ENCODE results near the gene GCSAM.

GCSAM gene

GRCh38 chr3:112132975-112133448, at the start of gene GCSAM:
TSS of gene GCSAM (minus strand) at chr3:112133248. CDS start at chr3:112133120, 128 bp downstream.
- peak; percentile 9 for DNase-seq (ENCODE audit: low read depth, low spot score)

GRCh38 chr3:112175646-112176045, 42.6 kb upstream of the GCSAM start:
- no peak for DNase-seq (ENCODE audit: low read depth, low spot score)

- no peak for DNase-seq (ENCODE audit: low read depth, low spot score)
Observed at GRCh38 chr3:112175037-112175436, 42.0 kb upstream of the GCSAM start.

GRCh38 chr3:112171144-112171543, 38.1 kb upstream of the GCSAM start:
- DNase-seq (ENCODE audit: low read depth, low spot score), result no peak

GRCh38 chr3:112170046-112170445, 37.0 kb upstream of the GCSAM start:
- DNase-seq (ENCODE audit: low read depth, low spot score), result no peak

GRCh38 chr3:112167758-112168157, 34.7 kb upstream of the GCSAM start:
- DNase-seq (ENCODE audit: low read depth, low spot score), result no peak

- no peak for DNase-seq (ENCODE audit: low read depth, low spot score)
Observed at GRCh38 chr3:112149136-112149535, 16.1 kb upstream of the GCSAM start.

GRCh38 chr3:112143689-112144088, 10.6 kb upstream of the GCSAM start:
- no peak for DNase-seq (ENCODE audit: low read depth, low spot score)

GRCh38 chr3:112143251-112143650, 10.2 kb upstream of the GCSAM start:
- no peak for DNase-seq (ENCODE audit: low read depth, low spot score)

- DNase-seq (ENCODE audit: low read depth, low spot score), result no peak
Observed at GRCh38 chr3:112141293-112141692, 8.2 kb upstream of the GCSAM start.

- DNase-seq (ENCODE audit: low read depth, low spot score), result no peak
Observed at GRCh38 chr3:112140584-112140983, 7.5 kb upstream of the GCSAM start.

- no peak for DNase-seq (ENCODE audit: low read depth, low spot score)
Observed at GRCh38 chr3:112138219-112138969, 5.3 kb upstream of the GCSAM start.

- DNase-seq (ENCODE audit: low read depth, low spot score), result no peak
Observed at GRCh38 chr3:112137781-112138180, 4.7 kb upstream of the GCSAM start.

- DNase-seq (ENCODE audit: low read depth, low spot score), result no peak
Observed at GRCh38 chr3:112136959-112137693, 4.1 kb upstream of the GCSAM start.

- DNase-seq (ENCODE audit: low read depth, low spot score), result no peak
Observed at GRCh38 chr3:112136046-112136445, 3.0 kb upstream of the GCSAM start.

GRCh38 chr3:112134335-112135124, 1.5 kb upstream of the GCSAM start:
- no peak for DNase-seq (ENCODE audit: low read depth, low spot score)

- no peak for DNase-seq (ENCODE audit: low read depth, low spot score)
Observed at GRCh38 chr3:112133626-112134334, 732 bp upstream of the GCSAM start.

GRCh38 chr3:112132554-112132953, 494 bp downstream of the GCSAM start:
- DNase-seq (ENCODE audit: low read depth, low spot score), result no peak

GRCh38 chr3:112132088-112132487, 960 bp downstream of the GCSAM start:
- DNase-seq (ENCODE audit: low read depth, low spot score), result no peak

GRCh38 chr3:112131111-112131510, 1.9 kb downstream of the GCSAM start:
- no peak for DNase-seq (ENCODE audit: low read depth, low spot score)

- no peak for DNase-seq (ENCODE audit: low read depth, low spot score)
Observed at GRCh38 chr3:112130638-112130993, 2.4 kb downstream of the GCSAM start.

Data from activated CD4-positive, CD25-positive, alpha-beta regulatory T cell treated with anti-CD3 and anti-CD28 coated beads, Interleukin-2, amount 50 U/mL, for 16 hours (primary cell).